CD4-positive, alpha-beta memory T cell (primary cell): ENCODE data around the gene MSI2. TPM values are rescaled to one million over a fixed set of nuclear protein-coding genes. Genes with fewer than 3 reads are reported as not detected.

Experiments used
- CTCF ChIA-PET: fragments of 350-600 bp; sonication (Branson Sonifier 250); formaldehyde crosslinking; loops from one replicate; lab custom pipeline; 2021; ENCODE audit warnings: inconsistent platforms; ENCODE audit not compliant: partially characterized antibody; lab: Charles Lee
- POLR2A ChIA-PET: fragments of 350-600 bp; sonication (Branson Sonifier 250); formaldehyde crosslinking; loops from one replicate; lab custom pipeline; 2021; ENCODE audit not compliant: partially characterized antibody; lab: Charles Lee
- DNase-seq, 5 donors: peaks; one replicate each; pipeline versions ENCODE4 v3.0.0 to v3.0.0-alpha.2; 2020 to 2022; ENCODE audit warnings: mixed read lengths in 1 of 5
- H3K27ac ChIP-seq: one replicate; pipeline ENCODE4 v1.7.0; 2013; ENCODE audit warnings: low read depth, low read length
- H3K27me3 ChIP-seq: 2 replicates; pipeline ENCODE4 v1.7.0; 2013; ENCODE audit warnings: mild to moderate bottlenecking, low read length, moderate library complexity; ENCODE audit not compliant: insufficient read depth
- H3K36me3 ChIP-seq: 2 replicates; pipeline ENCODE4 v1.7.0; 2013; ENCODE audit warnings: mild to moderate bottlenecking, low read length, moderate library complexity; ENCODE audit not compliant: insufficient read depth
- H3K4me1 ChIP-seq: 2 replicates; pipeline ENCODE4 v1.7.0; 2013; ENCODE audit warnings: mild to moderate bottlenecking, low read length, moderate library complexity; ENCODE audit not compliant: insufficient read depth
- H3K4me3 ChIP-seq, 2 donors: one replicate each; pipeline ENCODE4 v1.7.0; 2013; ENCODE audit warnings: low read length in 2 of 2, mild to moderate bottlenecking in 1 of 2
- H3K9me3 ChIP-seq, 2 donors: one replicate each; pipeline ENCODE4 v1.7.0; 2013; ENCODE audit warnings: low read length in 2 of 2, control low read depth in 1 of 2; ENCODE audit not compliant: control insufficient read depth in 1 of 2
- H3K27ac Mint-ChIP-seq, 7 donors: one replicate each; pipeline ENCODE4 v1.8.0; 2020 to 2021; ENCODE audit warnings: mixed read lengths in 7 of 7, mild to moderate bottlenecking in 6 of 7, inconsistent platforms in 3 of 7, moderate library complexity in 3 of 7
- H3K27me3 Mint-ChIP-seq, 2 donors: one replicate each; pipeline ENCODE4 v1.8.0; 2020 to 2021; ENCODE audit warnings: mixed read lengths in 2 of 2
- H3K36me3 Mint-ChIP-seq, 2 donors: one replicate each; pipeline ENCODE4 v1.8.0; 2020 to 2021; ENCODE audit warnings: mixed read lengths in 2 of 2, inconsistent platforms in 1 of 2, mild to moderate bottlenecking in 1 of 2
- H3K4me1 Mint-ChIP-seq, 4 donors: one replicate each; pipeline ENCODE4 v1.8.0; 2020 to 2021; ENCODE audit warnings: mixed read lengths in 4 of 4, mild to moderate bottlenecking in 1 of 4
- H3K4me3 Mint-ChIP-seq, 8 donors: one replicate each; pipeline ENCODE4 v1.8.0; 2020 to 2021; ENCODE audit warnings: mixed read lengths in 8 of 8, mild to moderate bottlenecking in 7 of 8, moderate library complexity in 6 of 8, inconsistent platforms in 3 of 8
- H3K9me3 Mint-ChIP-seq, 8 donors: one replicate each; pipeline ENCODE4 v1.8.0; 2020 to 2021; ENCODE audit warnings: mixed read lengths in 8 of 8, mild to moderate bottlenecking in 5 of 8, inconsistent platforms in 3 of 8, moderate library complexity in 1 of 8
- intact Hi-C: fragments of 100-400 bp; cut with micrococcal nuclease; formaldehyde crosslinking; loops from one replicate; pipeline ENCODE4 v1.15.1; 2023
- polyA plus RNA-seq, 2 donors: library from polyadenylated mRNA; unstranded; fragments of 300-500 nt; fragmentation: Illumina TruSeq; gene quantifications; one replicate each; pipeline ENCODE4 v1.2.3, GENCODE V29; 2021
- total RNA-seq, 2 experiments: library from RNA; stranded (reverse); gene quantifications; one replicate each; pipeline ENCODE4 v1.2.3, GENCODE V29; 2021

MSI2 gene
- total and polyA plus RNA-seq, 4 experiments from 2014 or later, result 2.1 to 110 (median 55.3) TPM

- Mint-ChIP-seq H3K4me3 (peak overlapping the region in 1 of 8 donors; percentile 3), H3K27me3 (no peaks in the 10 kb centered on the region), H3K27ac (no peak overlapping the region), H3K9me3 (peaks cover 15 to 80% (median 53%) of the 10 kb centered on the region in 8 donors), H3K36me3 (peaks cover 73 to 83% of the 10 kb centered on the region in 2 donors), H3K4me1 (peaks cover 0 to 10% (median 5%) of the 10 kb centered on the region in 4 donors)
- Histone ChIP-seq H3K4me1 (no peaks in the 10 kb centered on the region), H3K36me3 (no peaks in the 10 kb centered on the region), H3K4me3 (no peak overlapping the region), H3K27ac (no peak overlapping the region), H3K9me3 (peaks cover 0 to 10% of the 10 kb centered on the region in 2 donors), H3K27me3 (no peaks in the 10 kb centered on the region)
- ChIA-PET CTCF (no interaction called here), POLR2A (no interaction called here)
- intact Hi-C loops, result no loop called here
- no peak for DNase-seq
Observed at GRCh38 chr17:57388131-57388725, 131.9 kb downstream of the MSI2 start.

GRCh38 chr17:57389473-57389872, 133.2 kb downstream of the MSI2 start:
- H3K27ac ChIP-seq, result no peak overlapping the region
- peaks cover 3 to 10% (median 6%) of the 10 kb centered on the region in 4 donors for H3K4me1 Mint-ChIP-seq
- no peak for DNase-seq
- no peak overlapping the region for H3K4me3 ChIP-seq
- intact Hi-C loops, result no loop called here
- peaks cover 0 to 12% of the 10 kb centered on the region in 2 donors for H3K9me3 ChIP-seq
- H3K9me3 Mint-ChIP-seq, result peaks cover 14 to 79% (median 49%) of the 10 kb centered on the region in 8 donors
- H3K27me3 Mint-ChIP-seq, result no peaks in the 10 kb centered on the region
- H3K4me3 Mint-ChIP-seq, result no peak overlapping the region
- no peaks in the 10 kb centered on the region for H3K36me3 ChIP-seq
- no peaks in the 10 kb centered on the region for H3K4me1 ChIP-seq
- H3K27ac Mint-ChIP-seq, result no peak overlapping the region
- CTCF ChIA-PET, result no interaction called here
- peaks cover 72 to 84% of the 10 kb centered on the region in 2 donors for H3K36me3 Mint-ChIP-seq
- POLR2A ChIA-PET, result no interaction called here
- H3K27me3 ChIP-seq, result no peaks in the 10 kb centered on the region

DNA sequence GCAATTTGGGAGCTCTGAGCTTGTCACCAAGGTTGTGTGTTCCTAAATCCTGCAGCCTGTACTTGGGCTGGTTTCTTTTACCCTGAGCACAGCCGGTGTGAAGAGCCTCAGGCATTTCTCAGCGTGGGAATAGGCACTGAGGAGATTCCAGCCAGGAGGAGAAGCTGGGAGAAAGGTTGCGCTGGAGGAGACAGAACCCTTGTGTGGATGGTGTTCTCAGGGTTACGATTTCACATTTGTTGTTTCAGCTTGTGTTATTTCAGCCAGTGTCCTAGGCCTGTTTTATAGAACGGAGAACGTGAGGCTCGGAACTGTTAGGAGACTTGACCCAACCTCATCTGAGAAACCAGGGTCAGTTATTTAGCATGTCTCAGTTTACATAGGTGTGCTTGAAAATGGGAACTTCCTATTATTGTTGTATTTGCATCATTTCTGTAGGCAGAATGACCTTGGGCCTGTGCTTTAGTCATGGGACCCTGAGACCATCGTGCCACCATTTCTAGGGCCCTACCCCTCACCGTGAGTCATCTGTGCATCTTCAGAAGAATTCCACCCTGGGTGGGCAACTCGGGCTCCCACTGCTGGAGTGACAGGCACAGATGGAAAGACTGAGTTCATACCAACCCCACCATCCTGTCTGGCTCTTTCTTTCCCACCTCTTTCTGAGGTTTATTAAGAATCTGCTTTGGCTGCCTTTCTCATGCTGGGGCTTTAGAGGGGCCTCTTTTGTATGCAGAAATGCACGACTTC, 134.9 kb downstream of the MSI2 start:
- no peak overlapping the region for H3K4me3 Mint-ChIP-seq
- Histone ChIP-seq H3K9me3 (peaks cover 0 to 12% of the 10 kb centered on the region in 2 donors), H3K27ac (no peak overlapping the region), H3K4me1 (no peaks in the 10 kb centered on the region), H3K27me3 (no peaks in the 10 kb centered on the region), H3K36me3 (no peaks in the 10 kb centered on the region), H3K4me3 (no peak overlapping the region)
- POLR2A ChIA-PET, result no interaction called here
- H3K4me1 Mint-ChIP-seq, result peaks cover 0 to 19% (median 11%) of the 10 kb centered on the region in 4 donors
- no peak overlapping the region for H3K27ac Mint-ChIP-seq
- H3K9me3 Mint-ChIP-seq, result peaks cover 5 to 61% (median 31%) of the 10 kb centered on the region in 8 donors
- peaks cover 69 to 77% of the 10 kb centered on the region in 2 donors for H3K36me3 Mint-ChIP-seq
- H3K27me3 Mint-ChIP-seq, result no peaks in the 10 kb centered on the region
- no peak for DNase-seq
- intact Hi-C loops, result no loop called here
- CTCF ChIA-PET, result no interaction called here

GRCh38 chr17:57391857-57392471, 135.6 kb downstream of the MSI2 start:
- H3K36me3 Mint-ChIP-seq, result peaks cover 65 to 70% of the 10 kb centered on the region in 2 donors
- CTCF ChIA-PET, result interaction anchor here (1.0 kb wide), 1 partner anchor 149 kb away, joined by 4 read pairs; no protein-coding TSS in a partner anchor
- H3K4me1 Mint-ChIP-seq, result peaks cover 0 to 19% (median 11%) of the 10 kb centered on the region in 4 donors
- no peak for DNase-seq
- Histone ChIP-seq H3K27ac (no peak overlapping the region), H3K4me1 (no peaks in the 10 kb centered on the region), H3K9me3 (peaks cover 0 to 12% of the 10 kb centered on the region in 2 donors), H3K36me3 (no peaks in the 10 kb centered on the region), H3K4me3 (no peak overlapping the region), H3K27me3 (no peaks in the 10 kb centered on the region)
- H3K4me3 Mint-ChIP-seq, result no peak overlapping the region
- no peaks in the 10 kb centered on the region for H3K27me3 Mint-ChIP-seq
- no peak overlapping the region for H3K27ac Mint-ChIP-seq
- peaks cover 5 to 56% (median 26%) of the 10 kb centered on the region in 8 donors for H3K9me3 Mint-ChIP-seq
- POLR2A ChIA-PET, result no interaction called here
- intact Hi-C loops, result no loop called here

DNA sequence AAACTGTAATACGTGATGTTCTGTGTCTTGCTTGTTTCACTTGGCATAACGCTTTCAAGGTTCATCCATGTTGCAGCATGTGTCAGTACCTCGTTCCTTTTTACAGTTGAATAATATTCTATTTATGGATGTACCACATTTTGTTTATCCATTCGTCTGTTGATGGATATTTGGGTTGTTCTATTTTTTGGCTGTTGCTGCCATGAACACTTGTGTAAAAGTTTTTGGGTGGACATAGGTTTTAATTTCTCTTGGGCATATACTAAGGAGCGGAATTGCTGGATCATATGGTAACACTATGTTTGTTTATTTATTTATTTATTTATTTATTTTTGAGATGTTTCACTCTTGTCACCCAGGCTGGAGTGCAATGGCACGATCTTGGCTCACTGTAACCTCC, 137.0 kb downstream of the MSI2 start:
- Mint-ChIP-seq H3K27me3 (no peaks in the 10 kb centered on the region), H3K9me3 (peaks cover 0 to 43% (median 18%) of the 10 kb centered on the region in 8 donors), H3K4me3 (no peak overlapping the region), H3K4me1 (peaks cover 0 to 19% (median 12%) of the 10 kb centered on the region in 4 donors), H3K27ac (peak overlapping the region in 1 of 7 donors; percentile 65), H3K36me3 (peaks cover 53 to 60% of the 10 kb centered on the region in 2 donors)
- ChIA-PET POLR2A (no interaction called here), CTCF (no interaction called here)
- Histone ChIP-seq H3K4me1 (no peaks in the 10 kb centered on the region), H3K4me3 (no peak overlapping the region), H3K27me3 (no peaks in the 10 kb centered on the region), H3K27ac (no peak overlapping the region), H3K36me3 (no peaks in the 10 kb centered on the region), H3K9me3 (peaks cover 0 to 8% of the 10 kb centered on the region in 2 donors)
- DNase-seq, result no peak
- intact Hi-C loops, result no loop called here

- CTCF ChIA-PET, result no interaction called here
- H3K27ac Mint-ChIP-seq, result no peak overlapping the region
Observed at GRCh38 chr17:57394375-57394774, 138.1 kb downstream of the MSI2 start.

GRCh38 chr17:57395721-57396321, 139.5 kb downstream of the MSI2 start:
- CTCF ChIA-PET, result no interaction called here

More at GRCh38 chr17:57394375-57394774, 138.1 kb downstream of the MSI2 start:
- Mint-ChIP-seq H3K36me3 (peaks cover 46 to 53% of the 10 kb centered on the region in 2 donors), H3K27me3 (no peaks in the 10 kb centered on the region), H3K9me3 (peaks cover 0 to 33% (median 15%) of the 10 kb centered on the region in 8 donors), H3K4me1 (peaks cover 0 to 19% (median 9%) of the 10 kb centered on the region in 4 donors), H3K4me3 (no peak overlapping the region)
- no peak overlapping the region for H3K4me3 ChIP-seq
- intact Hi-C loops, result no loop called here
- H3K4me1 ChIP-seq, result no peaks in the 10 kb centered on the region
- no peaks in the 10 kb centered on the region for H3K27me3 ChIP-seq
- no peak for DNase-seq
- POLR2A ChIA-PET, result no interaction called here
- peaks cover 0 to 8% of the 10 kb centered on the region in 2 donors for H3K9me3 ChIP-seq
- H3K27ac ChIP-seq, result no peak overlapping the region
- no peaks in the 10 kb centered on the region for H3K36me3 ChIP-seq

More at GRCh38 chr17:57395721-57396321, 139.5 kb downstream of the MSI2 start:
- H3K27me3 ChIP-seq, result no peaks in the 10 kb centered on the region
- intact Hi-C loops, result no loop called here
- DNase-seq, result no peak
- Mint-ChIP-seq H3K36me3 (peaks cover 43 to 51% of the 10 kb centered on the region in 2 donors), H3K4me1 (peaks cover 0 to 19% (median 10%) of the 10 kb centered on the region in 4 donors), H3K27ac (no peak overlapping the region), H3K4me3 (no peak overlapping the region), H3K27me3 (no peaks in the 10 kb centered on the region), H3K9me3 (peaks cover 0 to 32% (median 14%) of the 10 kb centered on the region in 8 donors)
- no peak overlapping the region for H3K4me3 ChIP-seq
- H3K36me3 ChIP-seq, result no peaks in the 10 kb centered on the region
- H3K27ac ChIP-seq, result no peak overlapping the region
- no peaks in the 10 kb centered on the region for H3K4me1 ChIP-seq
- peaks cover 0 to 8% of the 10 kb centered on the region in 2 donors for H3K9me3 ChIP-seq
- POLR2A ChIA-PET, result no interaction called here
